Measurements from ENCODE around the gene TIMM17A.

Gene TIMM17A

GRCh38 chr1:202010180-202011015, 55.1 kb downstream of the TIMM17A start, which contains the start of gene ELF3:
ELF3 (plus strand) TSS chr1:202010587; CDS start chr1:202011137, 550 bp downstream.
- H3K27ac ChIP-seq, result no peak within 1 kb of the TSS
- no peak for TF ChIP-seq CTCF (IDR thresholded peaks at IDR 0.05)
- no peak for DNase-seq (ENCODE audit: low spot score)
- no peak within 1 kb of the TSS for H3K4me3 ChIP-seq

- H3K27ac ChIP-seq, result no peak overlapping the region
- no peak for TF ChIP-seq CTCF (IDR thresholded peaks at IDR 0.05)
- DNase-seq (ENCODE audit: low spot score), result no peak
- H3K4me3 ChIP-seq, result no peak overlapping the region
Observed at GRCh38 chr1:202011994-202012393, 56.7 kb downstream of the TIMM17A start.

GRCh38 chr1:202012544-202013478, 57.5 kb downstream of the TIMM17A start:
- TF ChIP-seq CTCF (IDR thresholded peaks at IDR 0.05), result no peak
- Histone ChIP-seq H3K27ac (no peak overlapping the region), H3K4me3 (no peak overlapping the region)
- DNase-seq (ENCODE audit: low spot score), result no peak

GRCh38 chr1:202013603-202014002, 58.3 kb downstream of the TIMM17A start:
- DNase-seq (ENCODE audit: low spot score), result no peak
- no peak for TF ChIP-seq CTCF (IDR thresholded peaks at IDR 0.05)
- no peak overlapping the region for H3K4me3 ChIP-seq
- H3K27ac ChIP-seq, result no peak overlapping the region

GRCh38 chr1:202014060-202014459, 58.8 kb downstream of the TIMM17A start:
- DNase-seq (ENCODE audit: low spot score), result no peak
- no peak overlapping the region for H3K27ac ChIP-seq
- no peak overlapping the region for H3K4me3 ChIP-seq
- no peak for TF ChIP-seq CTCF (IDR thresholded peaks at IDR 0.05)

GRCh38 chr1:202014915-202015661, 59.8 kb downstream of the TIMM17A start:
- TF ChIP-seq CTCF (IDR thresholded peaks at IDR 0.05), result no peak
- Histone ChIP-seq H3K27ac (no peak overlapping the region), H3K4me3 (no peak overlapping the region)
- DNase-seq (ENCODE audit: low spot score), result no peak
